Endothelial cell of umbilical vein (primary cell): ENCODE measurements around the gene DIS3L2. TPM values are rescaled to one million over a fixed set of nuclear protein-coding genes. Genes with fewer than 3 reads are reported as not detected.

ENCODE experiments used
- BruUV-seq: library from RNA; stranded (reverse); fragments of 400-500 nt; replicated peaks from 2 replicates; lab custom pipeline; 2021; lab: Mats Ljungman, UMichigan
- CTCF ChIA-PET: fragments of 300-600, 350-600 bp; sonication (Branson Sonifier 250); formaldehyde crosslinking; loops from one replicate; lab custom pipeline; 2021; ENCODE audit warnings: antibody characterized with exemption, inconsistent platforms; lab: Charles Lee
- POLR2A ChIA-PET: fragments of 300-600, 350-600 bp; sonication (Branson Sonifier 250); formaldehyde crosslinking; loops from one replicate; lab custom pipeline; 2021; ENCODE audit warnings: antibody characterized with exemption, inconsistent platforms; lab: Charles Lee
- DNase-seq: peaks from one replicate; pipeline ENCODE4 v3.0.0-alpha.2; 2011; ENCODE audit warnings: low read depth, low spot score
- FAIRE-seq: peaks from 2 replicates; lab custom pipeline; 2011; peaks lifted over from hg19 to GRCh38; lab: Jason Lieb, UNC
- H2AFZ ChIP-seq: 2 replicates; pipeline ENCODE4 v1.6.0; 2012; ENCODE audit warnings: low read depth, low read length, control low read depth, inconsistent platforms
- H3K27ac ChIP-seq: 2 replicates; pipeline ENCODE4 v1.5.1; 2011; ENCODE audit warnings: low read depth, mild to moderate bottlenecking, control low read depth, low read length, moderate library complexity; ENCODE audit not compliant: insufficient read depth
- H3K27me3 ChIP-seq, 2 experiments: 2 replicates each; pipeline versions ENCODE4 v1.6.0 to v1.6.1; 2011; ENCODE audit warnings: low read length in 2 of 2, mixed read lengths in 1 of 2; ENCODE audit not compliant: control insufficient read depth in 2 of 2, insufficient read depth in 2 of 2
- H3K36me3 ChIP-seq, 2 experiments: 2 replicates in 1 of 2; 3 replicates in 1 of 2; pipeline ENCODE4 v1.5.1; 2011; ENCODE audit warnings: low read length in 2 of 2, mild to moderate bottlenecking in 1 of 2, moderate library complexity in 1 of 2; ENCODE audit not compliant: control insufficient read depth in 2 of 2, insufficient read depth in 2 of 2; ENCODE audit errors: extremely low read depth in 1 of 2
- H3K4me1 ChIP-seq: 3 replicates; pipeline ENCODE4 v1.5.1; 2011; ENCODE audit warnings: mild to moderate bottlenecking, low read length; ENCODE audit not compliant: control insufficient read depth, insufficient read depth; ENCODE audit errors: extremely low read depth
- H3K4me2 ChIP-seq: 2 replicates; pipeline ENCODE4 v1.6.1; 2011; ENCODE audit warnings: low read length, control low read depth, mixed read lengths; ENCODE audit not compliant: insufficient read depth
- H3K4me3 ChIP-seq, 3 experiments: fragments of 200-600 bp in 1 of 3; sonication (generic), shearing (Covaris generic) in 1 of 3; replicated peaks in 1 of 3; 2 replicates each; pipeline ENCODE4 v1.5.1; 2011 to 2016; ENCODE audit warnings: control low read depth in 3 of 3, low read length in 3 of 3, mild to moderate bottlenecking in 2 of 3, inconsistent platforms in 1 of 3, low read depth in 1 of 3, moderate library complexity in 1 of 3; ENCODE audit not compliant: insufficient read depth in 1 of 3
- H3K79me2 ChIP-seq: 2 replicates; pipeline ENCODE4 v1.6.0; 2012; ENCODE audit warnings: low read length, inconsistent platforms; ENCODE audit not compliant: control insufficient read depth, insufficient read depth
- H3K9ac ChIP-seq: replicated peaks from 2 replicates; pipeline ENCODE3; 2011; ENCODE audit warnings: low read length, control low read depth; ENCODE audit not compliant: insufficient read depth; ENCODE audit errors: extremely low read depth
- H3K9me1 ChIP-seq: replicated peaks from 3 replicates; pipeline ENCODE4 v1.6.0; 2011; ENCODE audit warnings: mild to moderate bottlenecking, low read length; ENCODE audit not compliant: control insufficient read depth, insufficient read depth; ENCODE audit errors: extremely low read depth
- H3K9me3 ChIP-seq: replicated peaks from 2 replicates; pipeline ENCODE4 v1.5.1; 2012; ENCODE audit warnings: low read length, inconsistent platforms; ENCODE audit not compliant: control insufficient read depth, insufficient read depth
- H4K20me1 ChIP-seq: replicated peaks from 2 replicates; pipeline ENCODE3; 2011; ENCODE audit warnings: mild to moderate bottlenecking, low read length; ENCODE audit not compliant: control insufficient read depth, insufficient read depth; ENCODE audit errors: extremely low read depth
- EZH2 ChIP-seq: IDR thresholded peaks from 2 replicates; pipeline ENCODE4 v1.6.1; 2012; ENCODE audit warnings: borderline replicate concordance, low read depth, mild to moderate bottlenecking, moderate library complexity, low read length, inconsistent platforms; ENCODE audit not compliant: severe bottlenecking
- FOS ChIP-seq: IDR thresholded peaks from 2 replicates; pipeline ENCODE4 v1.6.1; 2011; ENCODE audit warnings: mild to moderate bottlenecking, low read length, moderate library complexity, borderline replicate concordance; ENCODE audit not compliant: insufficient read depth
- GATA2 ChIP-seq: IDR thresholded peaks from 2 replicates; pipeline ENCODE4 v1.7.0; 2011; ENCODE audit warnings: low read depth, mild to moderate bottlenecking, moderate library complexity, mixed read lengths, low read length; ENCODE audit not compliant: insufficient read length, insufficient read depth
- JUN ChIP-seq: IDR thresholded peaks from 2 replicates; pipeline ENCODE4 v1.6.1; 2011; ENCODE audit warnings: borderline replicate concordance, low read depth; ENCODE audit not compliant: insufficient read length, insufficient read depth
- MYC ChIP-seq: IDR thresholded peaks from one replicate; pipeline ENCODE4 v1.6.1; 2011; ENCODE audit warnings: mild to moderate bottlenecking, low read depth, low read length
- POLR2A ChIP-seq: IDR thresholded peaks from 2 replicates; pipeline ENCODE4 v1.6.1; 2012; ENCODE audit warnings: low read depth, mild to moderate bottlenecking, control low read depth, low read length
- POLR2AphosphoS5 ChIP-seq: IDR thresholded peaks from 2 replicates; pipeline ENCODE4 v1.6.1; 2012; ENCODE audit warnings: low read depth, mild to moderate bottlenecking, control low read depth, low read length, moderate library complexity; ENCODE audit not compliant: insufficient read depth
- dilution Hi-C: fragments of 300-500 bp; cut with MboI; formaldehyde crosslinking; loops from one replicate; pipeline ENCODE4 v1.15.0; 2019; ENCODE audit warnings: low sequenced_read_pairs; ENCODE audit not compliant: extremely low pct_ligation_motif_present
- intact Hi-C: fragments of 100-400 bp; cut with micrococcal nuclease; formaldehyde crosslinking; loops from one replicate; pipeline ENCODE4 v1.10.0; 2022
- polyA plus RNA-seq, 4 experiments: library from polyadenylated mRNA; depleted of rRNA in 3 of 4; stranded (reverse) in 3 of 4; unstranded in 1 of 4; fragments of >200 nt; gene quantifications; 2 replicates each; pipeline versions ENCODE4 v1.2.1 to v1.2.3, GENCODE V29; 2011 to 2012; ENCODE audit warnings: missing spikeins in 1 of 4
- total RNA-seq: library from RNA; stranded (reverse); gene quantifications from 2 replicates; pipeline ENCODE4 v1.2.3, GENCODE V29; 2021
- TF ChIP-seq, protein P1 (sequence below): IDR thresholded peaks from 2 replicates; pipeline ENCODE4 v1.6.1; 2011; ENCODE audit not compliant: insufficient read depth, insufficient read length
- TF ChIP-seq, protein P2 (sequence below), 2 donors: IDR thresholded peaks; 1 replicate in 1 of 2; 2 replicates in 1 of 2; pipeline ENCODE4 v1.5.1; 2011; ENCODE audit warnings: low read length in 2 of 2, mild to moderate bottlenecking in 2 of 2, moderate library complexity in 2 of 2, control low read depth in 1 of 2, inconsistent platforms in 1 of 2, low read depth in 1 of 2; ENCODE audit not compliant: insufficient read depth in 1 of 2; ENCODE audit errors: extremely low read depth in 1 of 2

DIS3L2 gene
- total and polyA plus RNA-seq, 2 donors (not counting 3 experiments of a cell fraction or from before 2014, with no cell fraction given), result 14.6 to 31.2 TPM

DNA sequence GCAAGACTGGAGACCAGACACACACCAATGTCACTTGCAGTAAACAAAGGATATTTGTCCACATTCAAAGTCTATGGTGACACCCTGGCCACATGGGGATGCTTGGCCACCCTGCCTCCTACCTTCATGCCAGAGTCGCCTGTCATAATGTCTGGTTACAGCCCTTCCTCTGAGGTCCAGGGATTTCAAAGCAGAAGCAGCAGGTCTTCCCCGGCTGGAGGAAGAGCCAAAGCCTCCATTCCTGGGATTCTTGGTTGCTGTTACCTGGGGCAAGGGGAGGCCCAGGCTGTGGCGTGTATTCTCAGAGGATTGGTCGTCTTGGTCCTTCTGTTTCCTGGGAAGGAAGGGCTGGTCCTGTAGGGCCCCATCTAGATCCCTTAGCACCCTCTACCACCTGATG, 414.7 kb downstream of the DIS3L2 start:
- TF ChIP-seq, protein P1, sequence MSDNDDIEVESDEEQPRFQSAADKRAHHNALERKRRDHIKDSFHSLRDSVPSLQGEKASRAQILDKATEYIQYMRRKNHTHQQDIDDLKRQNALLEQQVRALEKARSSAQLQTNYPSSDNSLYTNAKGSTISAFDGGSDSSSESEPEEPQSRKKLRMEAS, result no peak
- TF ChIP-seq JUN (no peak), MYC (no peak), POLR2AphosphoS5 (no peak), GATA2 (no peak), EZH2 (no peak)
- Histone ChIP-seq H3K9ac (no peak overlapping the region), H3K9me3 (no peaks in the 10 kb centered on the region), H3K4me3 (no peak overlapping the region), H3K27me3 (peaks cover 5 to 13% of the 10 kb centered on the region in 2 experiments), H3K9me1 (no peaks in the 10 kb centered on the region), H3K4me1 (no peaks in the 10 kb centered on the region), H3K27ac (no peak overlapping the region), H3K79me2 (no peaks in the 10 kb centered on the region), H3K4me2 (no peak overlapping the region), H4K20me1 (no peaks in the 10 kb centered on the region), H3K36me3 (no peaks in the 10 kb centered on the region), H2AFZ (no peak overlapping the region)
- DNase-seq (no peak), FAIRE-seq (no peak)
- POLR2A ChIA-PET, result no interaction called here
- BruUV-seq, result no TSS peak
- intact Hi-C loops (no loop called here), dilution Hi-C loops (no loop called here)
- CTCF ChIA-PET, result interaction anchor here (1.3 to 2.0 kb wide), 2 partner anchors 11 to 63 kb away, joined by 3 to 4 read pairs; no protein-coding TSS in a partner anchor

DNA sequence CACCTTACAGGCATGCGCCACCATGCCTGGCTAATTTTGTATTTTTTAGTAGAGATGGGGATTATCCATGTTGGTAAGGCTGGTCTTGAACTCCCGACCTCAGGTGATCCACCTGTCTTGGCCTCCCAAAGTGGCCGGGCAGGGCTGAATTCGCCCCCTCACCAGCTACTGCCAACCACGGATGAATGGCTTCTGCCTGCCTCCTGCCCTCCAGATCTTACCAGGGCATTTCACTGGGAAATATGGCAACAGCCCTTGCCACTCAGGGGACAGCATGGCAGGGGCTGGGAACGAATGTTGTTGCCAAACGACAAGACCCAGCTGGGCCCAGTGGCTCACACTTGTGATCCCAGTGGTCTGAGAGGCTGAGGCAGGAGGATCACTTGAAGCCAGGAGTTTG, 415.2 kb downstream of the DIS3L2 start:
- no peak for TF ChIP-seq GATA2
- no peak for TF ChIP-seq MYC
- TF ChIP-seq JUN, result no peak
- no peak for TF ChIP-seq FOS
- TF ChIP-seq, protein P1, result no peak
- TF ChIP-seq, protein P2, sequence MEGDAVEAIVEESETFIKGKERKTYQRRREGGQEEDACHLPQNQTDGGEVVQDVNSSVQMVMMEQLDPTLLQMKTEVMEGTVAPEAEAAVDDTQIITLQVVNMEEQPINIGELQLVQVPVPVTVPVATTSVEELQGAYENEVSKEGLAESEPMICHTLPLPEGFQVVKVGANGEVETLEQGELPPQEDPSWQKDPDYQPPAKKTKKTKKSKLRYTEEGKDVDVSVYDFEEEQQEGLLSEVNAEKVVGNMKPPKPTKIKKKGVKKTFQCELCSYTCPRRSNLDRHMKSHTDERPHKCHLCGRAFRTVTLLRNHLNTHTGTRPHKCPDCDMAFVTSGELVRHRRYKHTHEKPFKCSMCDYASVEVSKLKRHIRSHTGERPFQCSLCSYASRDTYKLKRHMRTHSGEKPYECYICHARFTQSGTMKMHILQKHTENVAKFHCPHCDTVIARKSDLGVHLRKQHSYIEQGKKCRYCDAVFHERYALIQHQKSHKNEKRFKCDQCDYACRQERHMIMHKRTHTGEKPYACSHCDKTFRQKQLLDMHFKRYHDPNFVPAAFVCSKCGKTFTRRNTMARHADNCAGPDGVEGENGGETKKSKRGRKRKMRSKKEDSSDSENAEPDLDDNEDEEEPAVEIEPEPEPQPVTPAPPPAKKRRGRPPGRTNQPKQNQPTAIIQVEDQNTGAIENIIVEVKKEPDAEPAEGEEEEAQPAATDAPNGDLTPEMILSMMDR (IDR thresholded peaks at IDR 0.05; ENCODE audit: extremely low read depth in 1 of 2, insufficient read depth in 1 of 2, low read depth in 1 of 2, low read length in 2 of 2), result no peak
- no peak for TF ChIP-seq POLR2AphosphoS5
- TF ChIP-seq POLR2A, result no peak
- TF ChIP-seq EZH2, result no peak
- H3K27ac ChIP-seq, result no peak overlapping the region
- no peaks in the 10 kb centered on the region for H3K9me1 ChIP-seq
- no peak overlapping the region for H3K9ac ChIP-seq
- FAIRE-seq (no peak), DNase-seq (no peak)
- no peaks in the 10 kb centered on the region for H4K20me1 ChIP-seq
- ChIA-PET CTCF (interaction anchor here (1.3 to 2.2 kb wide), 3 partner anchors 9 to 63 kb away, joined by 3 to 7 read pairs (median 4); no protein-coding TSS in a partner anchor), POLR2A (no interaction called here)
- no peaks in the 10 kb centered on the region for H3K36me3 ChIP-seq
- H3K4me3 ChIP-seq, result no peak overlapping the region
- dilution Hi-C loops, result no loop called here
- BruUV-seq, result no TSS peak
- intact Hi-C loops, result no loop called here
- peaks cover 6 to 14% of the 10 kb centered on the region in 2 experiments for H3K27me3 ChIP-seq
- no peaks in the 10 kb centered on the region for H3K79me2 ChIP-seq
- no peaks in the 10 kb centered on the region for H3K9me3 ChIP-seq
- no peaks in the 10 kb centered on the region for H3K4me1 ChIP-seq
- H2AFZ ChIP-seq, result no peak overlapping the region
- no peak overlapping the region for H3K4me2 ChIP-seq
